ENCODE data around the gene NUDT21. TPM values are rescaled to one million over a fixed set of nuclear protein-coding genes. Genes with fewer than 3 reads are reported as not detected.

NUDT21 gene
- total RNA-seq, 1 experiment from 2014 or later = 101 TPM

Other genes with a start within 250 kb of the NUDT21 start
- gene AMFR, start 25.8 kb downstream of the NUDT21 start, total RNA-seq (2014; rRNA removed; shearing (Covaris generic)) = 100.0 and 105 TPM in 2 replicates
- 63.1 and 64.8 TPM in 2 replicates for gene OGFOD1, start 222 bp upstream of the NUDT21 start, total RNA-seq (2014; rRNA removed; shearing (Covaris generic))
- gene BBS2, start 68.7 kb upstream of the NUDT21 start, total RNA-seq (2014; rRNA removed; shearing (Covaris generic)) = 41.6 and 44.3 TPM in 2 replicates
- gene MT4, start 113.7 kb upstream of the NUDT21 start, total RNA-seq (2014; rRNA removed; shearing (Covaris generic)) = not detected in 2 replicates
- gene MT3, start 138.2 kb upstream of the NUDT21 start, total RNA-seq (2014; rRNA removed; shearing (Covaris generic)) = not detected in 2 replicates
- gene MT2A, start 157.3 kb upstream of the NUDT21 start, total RNA-seq (2014; rRNA removed; shearing (Covaris generic)) = 715 and 768 TPM in 2 replicates
- gene MT1E, start 174.4 kb upstream of the NUDT21 start, total RNA-seq (2014; rRNA removed; shearing (Covaris generic)) = 604 and 676 TPM in 2 replicates
- gene MT1M, start 181.3 kb upstream of the NUDT21 start, total RNA-seq (2014; rRNA removed; shearing (Covaris generic)) = 2.3 and 4.5 TPM in 2 replicates
- gene MT1A, start 187.3 kb upstream of the NUDT21 start, total RNA-seq (2014; rRNA removed; shearing (Covaris generic)) = 1.1 and 3.4 TPM in 2 replicates
- gene MT1B, start 200.6 kb upstream of the NUDT21 start, total RNA-seq (2014; rRNA removed; shearing (Covaris generic)) = not detected in 2 replicates
- gene MT1F, start 206.6 kb upstream of the NUDT21 start, total RNA-seq (2014; rRNA removed; shearing (Covaris generic)) = 6.5 and 9.0 TPM in 2 replicates
- gene MT1G, start 216.7 kb upstream of the NUDT21 start, total RNA-seq (2014; rRNA removed; shearing (Covaris generic)) = 6.8 and 13.5 TPM in 2 replicates
- gene MT1H, start 218.5 kb upstream of the NUDT21 start, total RNA-seq (2014; rRNA removed; shearing (Covaris generic)) = not detected in 2 replicates
- 150 and 163 TPM in 2 replicates for gene MT1X, start 231.1 kb upstream of the NUDT21 start, total RNA-seq (2014; rRNA removed; shearing (Covaris generic))

All from RPMI7951 (cell line).